ENCODE measurements around the gene ACSL6.

Gene ACSL6

DNA sequence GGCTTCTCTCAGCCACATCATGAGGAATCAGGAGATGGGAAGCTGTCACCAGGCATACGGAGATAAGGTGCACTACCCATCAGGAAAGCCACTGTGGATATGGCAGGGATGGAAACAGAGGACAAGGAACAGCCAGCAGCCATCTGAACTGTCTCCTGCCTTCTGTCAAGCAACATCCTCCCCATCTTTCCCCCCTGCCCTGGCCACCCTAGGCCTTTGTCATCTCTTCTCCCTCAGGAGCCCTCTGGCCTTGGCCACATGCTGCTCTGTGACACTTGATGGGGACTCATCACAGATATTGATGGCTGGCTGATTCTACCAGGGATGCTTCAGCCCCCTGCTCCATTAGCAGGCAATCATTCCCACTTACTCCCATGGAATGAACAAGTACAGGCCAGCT lies 44.9 kb downstream of the ACSL6 start:
- TF ChIP-seq, protein P1, sequence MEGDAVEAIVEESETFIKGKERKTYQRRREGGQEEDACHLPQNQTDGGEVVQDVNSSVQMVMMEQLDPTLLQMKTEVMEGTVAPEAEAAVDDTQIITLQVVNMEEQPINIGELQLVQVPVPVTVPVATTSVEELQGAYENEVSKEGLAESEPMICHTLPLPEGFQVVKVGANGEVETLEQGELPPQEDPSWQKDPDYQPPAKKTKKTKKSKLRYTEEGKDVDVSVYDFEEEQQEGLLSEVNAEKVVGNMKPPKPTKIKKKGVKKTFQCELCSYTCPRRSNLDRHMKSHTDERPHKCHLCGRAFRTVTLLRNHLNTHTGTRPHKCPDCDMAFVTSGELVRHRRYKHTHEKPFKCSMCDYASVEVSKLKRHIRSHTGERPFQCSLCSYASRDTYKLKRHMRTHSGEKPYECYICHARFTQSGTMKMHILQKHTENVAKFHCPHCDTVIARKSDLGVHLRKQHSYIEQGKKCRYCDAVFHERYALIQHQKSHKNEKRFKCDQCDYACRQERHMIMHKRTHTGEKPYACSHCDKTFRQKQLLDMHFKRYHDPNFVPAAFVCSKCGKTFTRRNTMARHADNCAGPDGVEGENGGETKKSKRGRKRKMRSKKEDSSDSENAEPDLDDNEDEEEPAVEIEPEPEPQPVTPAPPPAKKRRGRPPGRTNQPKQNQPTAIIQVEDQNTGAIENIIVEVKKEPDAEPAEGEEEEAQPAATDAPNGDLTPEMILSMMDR (IDR thresholded peaks at IDR 0.05), result no peak
- H3K27ac ChIP-seq, result no peak overlapping the region

DNA sequence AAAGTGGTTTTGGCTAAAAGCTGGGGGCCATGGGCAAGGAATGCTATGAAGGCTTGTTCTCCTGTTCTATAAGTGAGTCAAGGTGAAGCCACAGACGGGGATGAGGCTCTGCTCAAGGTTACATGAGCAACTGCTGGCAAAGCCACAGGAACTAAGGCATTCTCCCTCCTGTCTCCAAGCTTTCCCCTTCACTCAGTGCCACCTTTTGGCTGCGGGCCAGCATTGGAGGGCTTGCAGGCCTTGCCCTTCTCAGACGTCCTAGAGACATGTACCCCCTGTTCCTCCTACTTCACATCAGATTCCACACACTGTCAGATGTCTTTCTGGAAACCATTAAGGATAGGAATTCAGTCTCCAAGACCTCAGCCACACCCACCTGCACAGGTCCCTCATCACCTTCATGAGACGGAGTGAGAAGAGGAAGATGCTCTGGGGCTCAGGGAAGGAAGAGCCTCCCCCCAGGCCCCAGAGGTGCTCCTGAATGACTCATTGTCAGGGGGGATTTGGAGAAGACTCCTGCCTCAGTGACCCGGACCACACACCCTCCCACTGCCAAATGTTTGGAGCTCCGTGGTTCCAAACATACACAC lies 45.5 kb downstream of the ACSL6 start:
- TF ChIP-seq ZFX (IDR thresholded peaks at IDR 0.05; ENCODE audit: borderline replicate concordance), result no peak
- TF ChIP-seq, protein P1 (IDR thresholded peaks at IDR 0.05), result no peak
- H3K27ac ChIP-seq, result no peak overlapping the region

DNA sequence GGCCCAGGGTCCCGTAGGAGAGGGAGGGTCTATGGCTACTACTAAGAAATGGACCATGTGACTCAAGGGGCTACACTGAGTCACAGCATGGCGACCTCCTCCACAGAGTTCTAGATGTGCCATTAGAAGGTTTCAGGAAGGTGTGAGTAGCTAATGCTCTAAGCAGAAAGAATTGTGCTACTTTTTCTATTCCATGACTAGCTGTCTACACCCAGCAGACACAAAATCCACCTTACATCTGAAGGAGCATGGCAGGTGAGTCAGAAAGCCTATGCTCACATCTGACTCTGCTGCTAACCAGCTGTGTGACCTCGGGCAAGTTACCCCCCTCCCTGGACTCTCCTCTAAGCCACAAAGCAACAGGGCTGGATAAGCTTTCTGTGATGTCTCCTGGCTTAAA lies 51.6 kb downstream of the ACSL6 start:
- no peak for TF ChIP-seq ZFX (IDR thresholded peaks at IDR 0.05; ENCODE audit: borderline replicate concordance)
- TF ChIP-seq, protein P1 (IDR thresholded peaks at IDR 0.05), result no peak
- H3K27ac ChIP-seq, result no peak overlapping the region

DNA sequence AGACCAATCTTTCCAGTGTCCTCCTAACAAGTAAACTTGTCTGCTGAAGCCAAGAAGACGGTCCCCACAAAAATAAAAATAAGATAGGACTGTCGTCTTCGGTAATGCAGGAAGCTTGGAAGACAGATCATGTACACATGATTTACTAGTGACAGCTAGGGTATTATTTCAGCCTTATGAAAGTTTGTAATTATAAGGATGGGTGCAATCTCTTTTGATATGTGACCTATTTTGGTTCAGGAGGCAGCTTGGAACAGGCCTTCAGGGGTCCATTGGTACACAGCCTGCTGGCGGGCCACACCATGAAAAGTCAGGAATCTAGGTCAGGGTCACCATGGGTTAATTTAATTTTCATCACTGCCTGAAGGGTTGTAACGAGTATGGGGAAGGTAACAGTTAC lies 52.3 kb downstream of the ACSL6 start:
- H3K27ac ChIP-seq, result no peak overlapping the region
- TF ChIP-seq ZFX (IDR thresholded peaks at IDR 0.05; ENCODE audit: borderline replicate concordance), result no peak
- TF ChIP-seq, protein P1 (IDR thresholded peaks at IDR 0.05), result no peak

DNA sequence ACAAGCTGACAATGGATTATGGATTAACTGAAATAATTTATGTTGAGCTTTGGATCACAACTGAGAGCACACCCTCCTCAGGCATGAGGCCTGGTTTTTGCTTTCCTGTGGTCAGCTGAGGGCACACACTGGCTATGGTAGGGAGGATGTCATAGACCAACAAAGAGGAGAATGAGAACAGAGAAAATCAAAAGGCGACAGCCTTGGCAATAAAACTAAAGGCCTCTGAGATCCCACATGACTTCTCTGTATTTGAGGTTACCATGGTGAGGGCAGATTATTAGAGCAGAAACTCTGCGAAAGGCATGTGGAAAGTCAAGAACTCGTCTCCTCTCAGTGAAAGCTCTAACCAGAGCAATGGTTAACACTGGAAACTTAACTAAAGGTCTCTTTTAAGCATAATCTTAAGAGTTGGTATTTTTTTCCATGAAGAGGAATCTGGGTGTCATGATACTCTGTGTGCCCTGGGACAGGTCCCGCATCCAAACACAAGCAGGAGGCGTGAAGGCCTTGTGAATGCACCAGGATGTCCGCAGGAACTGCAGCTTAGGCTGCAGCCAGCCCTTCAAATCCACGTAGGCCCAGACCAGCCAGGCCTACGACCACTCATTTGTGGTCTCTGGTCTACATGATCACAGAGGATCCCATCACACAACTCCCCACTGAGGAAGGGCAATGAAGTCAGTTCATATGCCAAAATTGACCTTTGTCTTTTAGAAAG lies 53.6 kb downstream of the ACSL6 start:
- H3K27ac ChIP-seq, result no peak overlapping the region
- TF ChIP-seq ZFX (IDR thresholded peaks at IDR 0.05; ENCODE audit: borderline replicate concordance), result no peak
- TF ChIP-seq, protein P1 (IDR thresholded peaks at IDR 0.05), result no peak

DNA sequence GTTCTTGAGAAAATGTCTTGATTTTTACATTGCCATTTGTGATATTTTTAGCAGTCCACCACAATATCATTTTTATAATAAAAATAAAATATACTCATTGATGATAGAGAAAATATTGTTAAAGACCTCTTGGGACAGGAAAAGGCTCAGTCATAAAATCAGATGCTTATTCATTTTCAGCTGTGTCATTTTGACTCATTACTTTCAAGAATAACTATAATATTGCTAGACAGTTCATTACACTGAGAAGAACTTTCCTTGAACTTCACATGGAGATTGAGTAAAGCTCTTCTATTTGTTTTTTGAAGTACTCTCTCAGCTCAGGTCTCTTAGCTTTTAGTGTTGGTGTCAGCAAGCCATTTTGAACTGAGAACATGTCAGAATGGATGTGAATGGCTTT lies 57.5 kb downstream of the ACSL6 start:
- TF ChIP-seq ZFX (IDR thresholded peaks at IDR 0.05; ENCODE audit: borderline replicate concordance), result no peak
- TF ChIP-seq, protein P1 (IDR thresholded peaks at IDR 0.05), result no peak
- H3K27ac ChIP-seq, result no peak overlapping the region

DNA sequence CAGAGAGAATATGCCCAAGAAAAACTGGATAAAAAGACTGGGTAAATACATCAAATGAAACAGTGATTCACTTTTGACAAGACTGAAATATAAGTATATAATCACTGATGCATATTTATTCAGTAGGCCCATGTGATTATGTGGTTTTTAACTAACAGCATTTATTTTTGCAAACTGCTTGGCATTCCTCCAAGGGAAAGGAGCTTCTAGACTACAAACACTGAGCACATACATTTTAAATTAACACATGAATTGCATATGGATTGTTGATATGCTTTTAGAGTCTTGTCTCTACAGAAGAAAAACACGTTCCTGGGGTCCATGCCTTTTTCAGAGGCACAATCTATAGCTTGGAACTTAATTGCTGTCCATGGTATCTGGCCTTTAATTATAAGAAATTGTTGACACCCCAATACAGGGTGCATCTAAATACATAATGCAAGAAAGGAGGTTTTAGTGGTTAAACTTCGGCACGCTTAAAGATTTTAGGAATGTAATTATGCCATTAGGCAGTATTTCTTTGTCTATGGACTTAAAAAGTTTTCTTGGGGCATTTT lies 59.1 kb downstream of the ACSL6 start:
- no peak for TF ChIP-seq ZFX (IDR thresholded peaks at IDR 0.05; ENCODE audit: borderline replicate concordance)
- TF ChIP-seq, protein P1 (IDR thresholded peaks at IDR 0.05), result no peak

More for the DNA sequence above, 59.1 kb downstream of the ACSL6 start:
- H3K27ac ChIP-seq, result no peak overlapping the region
